Stimulated activated CD8-positive, alpha-beta memory T cell treated with anti-CD3 and anti-CD28 coated beads, Interleukin-15, amount 100 ng/mL, for 24 hours (primary cell): ENCODE results near the gene PANK4.

Source experiments
- DNase-seq: peaks from one replicate; pipeline ENCODE4 v3.0.0-alpha.2; 2020; ENCODE audit warnings: low read depth

Gene PANK4

GRCh38 chr1:2528966-2529783 is 2.8 kb upstream of the PANK4 start:
- DNase-seq = no peak

- DNase-seq = no peak
Observed at GRCh38 chr1:2528611-2528965, 2.2 kb upstream of the PANK4 start.

- DNase-seq = no peak
Observed at GRCh38 chr1:2528016-2528415, 1.6 kb upstream of the PANK4 start.

GRCh38 chr1:2527556-2527860 is 1.1 kb upstream of the PANK4 start:
- no peak for DNase-seq

- DNase-seq = no peak
Observed at GRCh38 chr1:2526824-2527555, 594 bp upstream of the PANK4 start.

- DNase-seq = no peak
Observed at GRCh38 chr1:2525572-2525919, 850 bp downstream of the PANK4 start.

- DNase-seq = no peak
Observed at GRCh38 chr1:2523891-2524609, 2.3 kb downstream of the PANK4 start.

- no peak for DNase-seq
Observed at GRCh38 chr1:2523191-2523890, 3.1 kb downstream of the PANK4 start.

GRCh38 chr1:2522230-2522629 is 4.2 kb downstream of the PANK4 start:
- DNase-seq = no peak

GRCh38 chr1:2520806-2521205 is 5.6 kb downstream of the PANK4 start:
- DNase-seq = no peak

- no peak for DNase-seq
Observed at GRCh38 chr1:2520206-2520605, 6.2 kb downstream of the PANK4 start.

- no peak for DNase-seq
Observed at GRCh38 chr1:2519729-2520128, 6.7 kb downstream of the PANK4 start.

- no peak for DNase-seq
Observed at GRCh38 chr1:2519029-2519685, 7.2 kb downstream of the PANK4 start.

GRCh38 chr1:2518528-2518927 is 7.9 kb downstream of the PANK4 start:
- DNase-seq = no peak

GRCh38 chr1:2517966-2518365 is 8.4 kb downstream of the PANK4 start:
- no peak for DNase-seq

GRCh38 chr1:2516946-2517345 is 9.4 kb downstream of the PANK4 start:
- DNase-seq = no peak

- no peak for DNase-seq
Observed at GRCh38 chr1:2516124-2516523, 10.3 kb downstream of the PANK4 start.

- no peak for DNase-seq
Observed at GRCh38 chr1:2515763-2516080, 10.7 kb downstream of the PANK4 start.

- DNase-seq = no peak
Observed at GRCh38 chr1:2514863-2515762, 11.3 kb downstream of the PANK4 start.

- DNase-seq = no peak
Observed at GRCh38 chr1:2513939-2514652, 12.3 kb downstream of the PANK4 start.
